Measurements from ENCODE around the gene GAS2. TPM values are rescaled to one million over a fixed set of nuclear protein-coding genes. Genes with fewer than 3 reads are reported as not detected.
A peak's percentile ranks its signal among the peaks of the same experiment; 100 is the strongest.

The GAS2 gene
- total RNA-seq, 1 donor from 2014 or later, result 1.7 TPM

DNA sequence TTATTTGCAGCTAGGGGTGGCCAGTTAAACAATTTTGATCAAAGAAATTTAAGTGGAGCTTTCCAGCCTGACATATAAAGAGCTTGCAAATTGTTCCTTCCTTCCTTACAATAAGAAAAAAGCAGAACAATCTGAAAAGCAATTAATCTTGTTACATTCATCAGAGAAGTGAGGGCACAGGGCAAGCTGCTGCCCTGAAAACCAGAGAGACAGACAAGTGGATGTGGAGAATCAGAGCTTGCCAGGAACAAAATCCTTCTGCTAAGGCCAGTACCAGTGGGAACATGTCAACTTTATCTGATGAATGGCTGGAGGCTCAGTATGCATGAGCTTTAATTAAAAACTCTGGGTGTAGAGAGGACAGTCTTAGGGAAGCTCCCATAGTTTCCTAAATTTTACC lies 185.1 kb downstream of the GAS2 start:
- H3K4me1 ChIP-seq, result no peaks in the 10 kb centered on the region
- no peaks in the 10 kb centered on the region for H3K27me3 ChIP-seq
- H3K4me3 ChIP-seq, result no peak overlapping the region
- DNase-seq, result no peak
- no peaks in the 10 kb centered on the region for H3K9me3 ChIP-seq
- TF ChIP-seq, protein P1, sequence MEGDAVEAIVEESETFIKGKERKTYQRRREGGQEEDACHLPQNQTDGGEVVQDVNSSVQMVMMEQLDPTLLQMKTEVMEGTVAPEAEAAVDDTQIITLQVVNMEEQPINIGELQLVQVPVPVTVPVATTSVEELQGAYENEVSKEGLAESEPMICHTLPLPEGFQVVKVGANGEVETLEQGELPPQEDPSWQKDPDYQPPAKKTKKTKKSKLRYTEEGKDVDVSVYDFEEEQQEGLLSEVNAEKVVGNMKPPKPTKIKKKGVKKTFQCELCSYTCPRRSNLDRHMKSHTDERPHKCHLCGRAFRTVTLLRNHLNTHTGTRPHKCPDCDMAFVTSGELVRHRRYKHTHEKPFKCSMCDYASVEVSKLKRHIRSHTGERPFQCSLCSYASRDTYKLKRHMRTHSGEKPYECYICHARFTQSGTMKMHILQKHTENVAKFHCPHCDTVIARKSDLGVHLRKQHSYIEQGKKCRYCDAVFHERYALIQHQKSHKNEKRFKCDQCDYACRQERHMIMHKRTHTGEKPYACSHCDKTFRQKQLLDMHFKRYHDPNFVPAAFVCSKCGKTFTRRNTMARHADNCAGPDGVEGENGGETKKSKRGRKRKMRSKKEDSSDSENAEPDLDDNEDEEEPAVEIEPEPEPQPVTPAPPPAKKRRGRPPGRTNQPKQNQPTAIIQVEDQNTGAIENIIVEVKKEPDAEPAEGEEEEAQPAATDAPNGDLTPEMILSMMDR (IDR thresholded peaks at IDR 0.05), result no peak
- H3K36me3 ChIP-seq, result no peaks in the 10 kb centered on the region
- intact Hi-C loops (cut with DNase I), result no loop called here
- ATAC-seq, result no peak
- H3K27ac ChIP-seq, result no peak overlapping the region

DNA sequence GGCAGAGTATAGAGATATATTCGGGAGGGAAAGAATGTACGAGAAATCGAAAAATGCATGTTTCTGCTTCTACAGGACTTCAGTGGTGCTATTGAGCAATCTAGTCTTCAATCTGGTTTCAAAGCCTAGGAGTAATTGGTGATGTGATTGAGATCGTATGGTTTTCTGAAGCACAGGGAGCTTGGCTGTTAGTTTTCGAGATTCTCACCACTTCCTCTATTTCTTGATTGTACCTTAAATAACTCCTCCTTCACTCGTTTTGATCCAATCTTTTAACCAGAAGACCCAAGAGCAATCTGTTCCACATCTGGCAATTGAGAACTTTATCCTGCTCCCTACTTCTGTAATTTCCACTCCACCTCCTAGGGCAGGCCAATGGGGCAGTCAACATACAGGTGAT lies 193.3 kb downstream of the GAS2 start:
- ATAC-seq, result no peak

DNA sequence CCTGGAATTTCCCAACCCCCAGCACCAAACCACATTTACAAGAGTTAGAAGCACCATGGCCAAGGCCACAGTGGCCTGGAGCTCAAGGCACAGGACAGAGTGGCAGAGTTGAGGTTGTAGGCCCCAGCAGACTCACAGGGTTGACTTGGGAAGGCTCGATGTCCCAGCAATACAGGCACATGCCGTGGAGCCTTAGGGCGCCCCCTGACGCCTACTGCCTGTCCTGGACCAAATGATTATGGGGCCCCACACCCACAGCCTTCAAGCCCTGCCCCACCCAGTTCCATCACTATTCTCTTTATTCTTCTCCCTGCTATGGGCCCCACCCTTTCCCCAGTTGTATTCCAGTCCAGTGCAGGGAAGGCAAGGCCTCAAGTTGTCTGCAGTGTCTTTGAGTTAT lies 193.8 kb downstream of the GAS2 start, which contains the start of gene CCDC179:
TSS of gene CCDC179 (minus strand) at position 234 of the 400 bp plus-strand sequence. CDS start at position 181, 53 bp downstream.
- Histone ChIP-seq H3K9me3 (no peaks in the 10 kb centered on the region), H3K36me3 (no peaks in the 10 kb centered on the region), H3K4me3 (no peak within 1 kb of the TSS), H3K4me1 (no peaks in the 10 kb centered on the region), H3K27ac (no peak within 1 kb of the TSS), H3K27me3 (no peaks in the 10 kb centered on the region)
- DNase-seq, result no peak
- TF ChIP-seq, protein P1 (IDR thresholded peaks at IDR 0.05), result no peak
- intact Hi-C loops (cut with DNase I), result no loop called here
- ATAC-seq, result peak; percentile 20

More for the DNA sequence above, 193.3 kb downstream of the GAS2 start:
- no peaks in the 10 kb centered on the region for H3K27me3 ChIP-seq
- no peak for DNase-seq
- H3K9me3 ChIP-seq, result no peaks in the 10 kb centered on the region
- no peaks in the 10 kb centered on the region for H3K36me3 ChIP-seq
- H3K4me1 ChIP-seq, result no peaks in the 10 kb centered on the region
- H3K4me3 ChIP-seq, result no peak overlapping the region
- TF ChIP-seq, protein P1 (IDR thresholded peaks at IDR 0.05), result no peak
- intact Hi-C loops (cut with DNase I), result no loop called here
- H3K27ac ChIP-seq, result no peak overlapping the region

Other genes with a start within 250 kb of the GAS2 start
- gene FANCF, start 40.8 kb upstream of the GAS2 start, total RNA-seq, result 7.3 TPM
- 35.6 TPM for gene SVIP, start 163.2 kb downstream of the GAS2 start, total RNA-seq
- gene CCDC179, start 193.9 kb downstream of the GAS2 start, total RNA-seq, result not detected

Measured in upper lobe of right lung (tissue), 1 donor.